Hematopoietic multipotent progenitor cell treated with erythropoietin and hydrocortisone succinate and interleukin-3 and kit ligand, for 6 days (in vitro differentiated cells): ENCODE data around the gene PLTP.

Source experiments
- DNase-seq: peaks from one replicate; pipeline ENCODE4 v3.0.0-alpha.2; 2015

The PLTP gene

DNA sequence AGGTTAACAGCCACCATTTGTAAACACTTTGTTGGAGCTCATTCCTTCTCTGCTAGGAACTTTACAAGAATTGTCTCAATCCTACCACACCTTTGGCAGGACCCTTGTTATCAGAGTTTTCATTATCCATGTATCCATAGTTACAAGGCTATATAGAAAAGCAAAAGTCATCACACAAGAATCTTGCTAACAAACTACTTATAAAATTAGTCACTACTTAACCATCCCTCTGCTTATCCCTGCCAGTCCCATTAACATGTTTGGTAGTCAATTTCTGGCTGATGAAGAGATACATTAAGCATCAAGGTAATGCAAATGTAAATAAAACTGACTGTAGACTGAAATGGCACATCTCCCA lies 44.2 kb downstream of the PLTP start:
- DNase-seq, result no peak

DNA sequence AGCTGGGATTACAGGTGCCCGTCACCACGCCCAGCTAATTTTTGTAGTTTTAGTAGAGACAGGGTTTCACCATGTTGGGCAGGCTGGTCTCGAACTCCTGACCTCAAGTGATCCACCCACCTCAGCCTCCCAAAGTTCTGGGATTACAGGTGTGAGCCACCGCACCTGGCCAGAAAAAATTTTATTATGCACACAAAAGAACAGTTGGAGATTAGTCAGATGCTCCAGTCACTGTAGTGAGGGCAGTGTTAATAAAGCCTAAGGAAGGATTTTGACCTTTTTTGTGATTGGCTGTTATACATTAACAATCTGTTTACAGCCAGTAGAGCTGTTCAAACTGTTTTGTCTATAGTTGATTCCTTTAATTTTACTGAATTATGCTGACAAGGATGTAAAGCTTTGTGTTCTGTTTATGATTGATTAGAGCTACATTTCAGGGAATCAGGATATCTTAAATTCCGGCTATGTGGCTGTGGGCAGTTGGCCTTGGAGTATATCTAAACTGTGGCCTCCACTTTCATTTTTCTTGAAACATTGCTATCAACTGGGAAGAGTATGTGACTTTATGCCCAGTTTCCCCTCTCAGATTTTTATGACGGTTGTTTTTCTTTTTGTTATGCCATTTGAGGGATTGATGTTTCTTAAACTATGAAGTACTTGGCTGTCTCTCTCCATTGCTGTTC lies 44.7 kb downstream of the PLTP start:
- no peak for DNase-seq

DNA sequence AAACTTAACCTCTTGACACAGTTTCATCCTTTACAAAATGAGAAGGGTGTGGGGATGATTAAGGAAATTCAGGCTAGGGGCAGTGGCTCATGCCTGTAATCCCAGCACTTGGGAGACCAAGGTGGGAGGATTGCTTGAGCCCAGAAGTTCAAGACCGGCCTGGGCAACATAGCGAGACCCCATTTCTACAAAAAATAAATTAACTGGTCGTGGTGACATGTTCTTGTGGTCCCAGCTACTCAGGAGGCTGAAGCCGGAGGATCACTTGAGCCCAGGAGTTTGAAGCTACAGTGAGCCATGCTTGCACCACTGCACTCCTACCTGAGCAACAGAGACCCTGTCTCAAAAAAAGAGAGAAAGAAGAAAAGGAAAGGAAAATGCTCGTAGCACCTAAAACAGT lies 45.5 kb downstream of the PLTP start:
- DNase-seq, result no peak

DNA sequence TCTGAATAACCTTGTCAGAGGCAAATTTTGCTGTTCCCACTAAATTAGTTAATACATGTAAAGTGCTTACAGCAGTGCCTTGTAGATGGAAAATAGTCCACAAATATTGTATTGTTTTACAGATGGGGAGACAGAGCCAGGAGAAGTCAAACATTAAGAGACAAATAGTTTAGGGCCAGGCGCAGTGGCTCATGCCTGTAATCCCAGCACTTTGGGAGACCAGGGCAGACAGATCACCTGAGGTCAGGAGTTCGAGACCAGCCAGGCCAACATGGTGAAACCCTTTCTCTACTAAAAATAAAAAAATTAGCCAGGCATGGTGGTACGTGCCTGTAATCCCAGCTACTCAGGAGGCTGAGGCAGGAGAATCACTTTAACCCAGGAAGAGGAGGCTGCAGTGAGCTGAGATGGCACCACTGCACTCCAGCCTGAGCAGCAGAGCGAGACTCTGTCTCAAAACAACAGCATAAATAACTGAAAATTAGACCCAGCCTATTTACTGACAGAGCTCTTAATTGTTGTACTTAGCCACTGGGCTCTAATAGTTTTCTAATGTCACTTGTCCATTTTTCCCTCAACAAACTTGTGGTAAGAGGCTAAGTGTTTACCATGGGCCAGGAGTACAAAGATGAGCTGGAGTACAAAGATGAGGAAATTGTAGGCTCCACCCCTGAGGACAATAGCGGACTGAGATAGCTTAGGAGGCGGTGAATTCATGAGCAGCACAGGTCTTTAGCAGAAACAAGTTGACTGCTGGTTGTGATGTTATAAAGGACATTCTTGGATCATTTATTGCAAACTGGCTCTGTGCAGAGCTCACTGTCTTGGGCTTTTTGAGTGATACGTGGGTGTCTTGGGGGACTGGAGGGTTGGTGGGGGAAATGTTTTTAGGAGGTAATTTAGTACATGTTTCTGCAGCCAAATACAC lies 48.1 kb downstream of the PLTP start:
- DNase-seq, result peak; percentile 40

DNA sequence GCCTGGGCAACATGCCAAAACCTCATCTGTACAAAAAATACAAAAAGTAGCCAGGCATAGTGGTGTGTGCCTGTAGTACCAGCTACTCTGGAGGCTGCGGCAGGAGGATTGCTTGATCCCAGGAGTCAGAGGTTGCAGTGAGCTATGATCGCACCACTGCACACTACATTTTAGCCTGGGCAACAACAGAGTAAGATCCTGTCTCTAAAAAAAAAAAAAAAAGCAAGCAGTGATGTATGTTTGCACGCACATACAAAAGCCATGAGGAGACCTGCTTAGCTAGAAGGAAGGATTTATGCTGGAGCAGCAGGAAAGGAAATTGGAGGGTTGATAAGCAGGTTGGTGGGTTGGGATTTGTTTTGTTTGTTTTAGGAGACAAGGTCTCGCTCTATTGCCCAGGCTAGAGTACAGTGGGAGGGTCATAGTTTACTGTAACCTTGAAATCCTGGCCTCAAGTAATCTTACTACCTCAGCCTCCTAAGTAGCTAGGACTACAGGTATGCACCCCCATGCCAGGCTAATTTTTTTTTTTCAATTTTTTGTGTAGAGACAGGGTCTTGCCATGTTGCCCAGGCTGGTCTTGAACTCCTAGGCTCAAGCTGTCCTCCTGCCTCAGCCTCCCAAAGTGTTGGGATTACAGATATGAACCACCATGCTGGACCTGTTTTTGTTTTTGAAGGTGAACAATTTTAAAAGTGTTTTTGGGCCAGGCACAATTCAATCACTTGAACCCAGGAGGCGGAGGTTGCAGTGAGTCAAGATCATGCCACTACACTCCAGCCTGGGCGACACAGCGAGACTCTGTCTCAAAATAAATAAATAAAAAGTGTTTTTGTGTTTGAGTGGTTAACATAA lies 50.5 kb downstream of the PLTP start:
- DNase-seq, result peak; percentile 86

DNA sequence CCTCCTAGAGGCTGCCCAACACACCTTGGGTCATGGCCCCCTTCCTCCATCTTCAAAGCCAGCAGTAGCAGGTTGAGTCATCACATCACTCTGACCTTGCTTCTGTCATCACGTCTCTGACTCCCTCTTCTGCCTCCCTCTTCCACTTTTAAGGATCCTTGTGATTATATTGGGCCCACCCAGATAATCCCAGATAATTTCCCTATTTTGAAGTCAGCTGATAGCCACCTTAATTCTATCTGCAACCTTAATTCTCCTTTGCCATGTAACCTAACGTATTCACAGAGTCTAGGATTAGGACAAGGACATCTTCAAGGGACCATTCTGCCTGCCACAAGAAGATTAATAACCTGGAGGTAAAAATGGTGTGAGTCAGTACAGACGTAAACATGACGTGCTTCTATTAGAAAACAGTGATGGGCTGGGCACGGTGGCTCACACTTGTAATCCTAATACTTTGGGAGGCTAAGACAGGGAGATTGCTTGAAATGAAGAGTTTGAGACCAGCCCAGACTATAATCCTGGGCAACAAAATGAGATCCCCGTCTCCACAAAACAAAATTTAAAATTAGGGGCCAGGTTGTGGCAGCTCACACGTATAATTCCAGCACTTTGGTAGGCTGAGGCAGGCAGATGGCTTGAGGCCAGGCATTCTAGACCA lies 51.3 kb downstream of the PLTP start:
- DNase-seq, result no peak

DNA sequence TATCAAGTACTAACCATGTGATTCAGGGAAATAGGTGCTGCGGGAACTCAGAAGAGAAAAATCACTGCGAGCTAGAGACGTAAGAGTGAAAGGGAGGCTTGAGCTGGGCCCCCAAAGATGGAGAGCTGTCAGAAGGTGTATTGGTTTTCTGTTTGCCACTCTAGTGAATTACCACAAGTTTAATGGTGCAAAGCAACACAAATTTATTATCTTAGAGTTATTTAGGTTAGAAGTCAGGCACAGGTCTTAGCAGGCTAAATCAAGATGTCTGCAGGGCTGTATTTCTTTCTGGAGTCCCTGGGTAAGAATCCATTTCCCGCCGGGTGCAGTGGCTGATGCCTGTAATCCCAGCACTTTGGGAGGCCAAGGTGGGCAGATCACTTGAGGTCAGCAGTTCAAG lies 52.0 kb downstream of the PLTP start:
- no peak for DNase-seq

DNA sequence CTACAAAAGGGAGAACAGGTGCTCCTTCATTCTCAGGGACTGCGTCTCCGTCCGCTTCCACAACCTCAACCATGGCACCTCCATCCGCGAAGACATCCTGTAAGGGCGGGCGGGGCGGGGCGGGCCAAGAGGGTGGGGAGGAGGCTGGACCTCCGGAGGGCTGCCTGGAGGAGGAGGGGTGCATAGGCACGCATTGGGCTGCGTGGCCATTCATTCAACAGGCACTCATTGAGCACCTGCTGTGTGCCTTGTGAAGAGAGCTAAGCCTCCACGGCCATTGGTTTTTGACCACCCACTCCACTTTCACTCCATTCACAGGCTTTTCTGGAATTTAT lies 54.1 kb downstream of the PLTP start:
- no peak for DNase-seq

DNA sequence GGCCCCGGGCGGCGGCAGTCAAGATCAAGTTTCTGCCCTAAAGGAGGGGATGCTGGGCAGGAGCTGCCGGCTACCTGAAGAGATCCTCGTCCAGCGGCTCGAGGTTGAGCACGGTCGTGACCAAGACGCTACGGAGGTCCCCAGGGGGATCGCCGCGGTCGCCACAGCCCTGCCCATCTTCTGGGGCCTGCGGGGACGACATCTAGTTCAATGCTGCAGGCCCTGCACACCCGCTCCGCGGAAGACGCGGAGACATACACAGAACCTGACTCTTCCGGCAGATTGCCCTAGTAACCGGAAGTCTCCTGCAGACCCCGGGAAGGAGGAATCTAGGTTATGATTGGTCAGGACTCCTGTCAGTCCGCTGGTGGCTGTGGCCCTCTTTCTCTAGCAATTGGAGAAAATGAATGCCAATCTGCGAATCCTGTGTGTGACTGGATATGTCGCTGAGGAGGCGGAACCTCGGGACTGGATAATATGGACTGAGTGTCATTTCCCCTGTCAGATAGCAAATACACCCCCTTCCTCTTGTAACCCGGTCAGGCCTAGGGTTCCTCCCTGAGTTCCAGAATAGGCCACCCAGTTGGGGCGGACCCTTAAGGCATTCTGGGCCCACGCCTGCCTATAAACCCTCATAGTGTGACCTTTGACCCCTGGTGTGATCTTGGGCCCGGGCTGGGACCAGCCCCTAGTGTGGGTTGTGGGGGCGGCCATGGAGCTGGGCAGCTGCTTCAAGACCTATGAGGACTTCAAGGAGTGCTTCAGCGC lies 54.7 kb downstream of the PLTP start, which contains the start of the genes ACOT8 and ZSWIM3:
ACOT8 (minus strand) TSS at position 279 of the 768 bp plus-strand sequence; CDS start at position 202, 77 bp downstream.
ZSWIM3 (plus strand) TSS at position 501 of the 768 bp plus-strand sequence; CDS start at position 713, 212 bp downstream.
- DNase-seq, result peak; percentile 100

DNA sequence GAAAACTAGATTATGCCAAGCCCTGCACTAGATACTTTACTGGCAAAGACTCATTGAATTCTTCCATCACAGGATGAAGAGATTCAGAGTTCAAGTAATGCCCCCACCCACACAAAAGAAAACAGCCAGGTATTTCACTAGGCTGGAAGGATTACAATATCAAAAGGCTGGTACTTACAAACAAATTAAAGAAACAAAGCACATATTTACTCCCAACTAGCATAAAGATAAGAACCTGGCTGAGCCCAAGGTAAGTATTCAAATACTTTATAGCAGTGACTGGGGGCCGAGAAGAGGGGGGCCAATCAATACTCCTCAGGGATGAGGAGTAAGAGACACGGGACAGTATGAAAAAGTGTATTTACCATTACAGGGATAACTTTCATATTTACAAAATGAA lies 58.5 kb downstream of the PLTP start:
- DNase-seq, result no peak

DNA sequence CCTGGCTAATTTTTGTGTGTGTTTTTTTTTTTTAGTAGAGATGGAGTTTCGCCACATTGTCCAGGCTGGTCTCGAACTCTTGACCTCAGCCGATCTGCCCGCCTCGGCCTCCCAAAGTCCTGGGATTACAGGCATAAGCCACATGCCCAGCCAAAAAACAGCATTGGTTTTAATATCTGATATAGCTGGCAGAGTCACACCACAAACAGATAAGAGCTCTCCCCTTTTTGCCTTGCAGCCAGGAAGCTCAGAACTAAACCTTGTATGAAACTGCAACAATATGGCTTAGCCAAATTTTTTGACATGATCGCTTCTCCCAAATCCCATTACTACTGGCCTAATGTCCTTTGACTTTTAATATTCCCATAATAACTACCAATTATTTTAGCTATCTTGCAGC lies 59.6 kb downstream of the PLTP start:
- peak; percentile 68 for DNase-seq

DNA sequence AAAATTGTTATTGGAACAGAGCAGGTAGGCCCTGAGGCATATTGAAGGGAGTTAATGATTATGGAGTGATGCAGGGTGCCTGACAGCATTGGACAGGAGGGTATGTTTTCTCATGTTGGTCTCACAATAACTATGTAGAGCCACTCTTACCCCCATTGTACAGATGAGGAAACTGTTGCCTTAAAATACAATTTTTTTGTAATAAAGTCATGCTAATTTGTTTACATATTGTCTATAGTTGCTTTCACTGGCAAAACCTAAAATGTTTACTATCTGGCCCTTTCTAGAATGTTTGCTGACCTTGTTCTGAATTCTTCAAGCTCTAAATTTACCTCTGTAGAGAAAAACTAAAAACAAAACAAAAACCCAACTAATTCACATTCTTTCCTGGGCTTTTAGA lies 60.5 kb downstream of the PLTP start:
- DNase-seq, result no peak

DNA sequence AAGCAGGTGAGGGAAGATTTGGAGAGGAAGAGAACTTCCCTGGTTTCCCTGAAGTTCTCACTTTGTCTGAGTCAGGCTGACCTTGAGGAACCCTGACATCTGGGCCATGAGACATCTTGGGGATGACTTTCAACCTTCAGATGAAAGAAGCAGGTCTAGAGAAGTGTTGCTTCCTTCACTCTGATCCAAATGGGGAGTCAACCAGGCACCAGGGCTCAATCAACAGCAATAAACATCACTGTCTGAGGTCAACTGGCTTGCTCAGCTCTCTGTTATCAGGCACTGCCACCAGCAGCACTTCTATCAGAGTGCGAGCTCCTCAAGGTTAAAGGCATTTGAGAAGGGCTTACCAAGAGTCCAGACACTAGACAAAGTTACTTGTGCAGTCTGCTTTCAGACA lies 61.0 kb downstream of the PLTP start:
- DNase-seq, result peak; percentile 90

DNA sequence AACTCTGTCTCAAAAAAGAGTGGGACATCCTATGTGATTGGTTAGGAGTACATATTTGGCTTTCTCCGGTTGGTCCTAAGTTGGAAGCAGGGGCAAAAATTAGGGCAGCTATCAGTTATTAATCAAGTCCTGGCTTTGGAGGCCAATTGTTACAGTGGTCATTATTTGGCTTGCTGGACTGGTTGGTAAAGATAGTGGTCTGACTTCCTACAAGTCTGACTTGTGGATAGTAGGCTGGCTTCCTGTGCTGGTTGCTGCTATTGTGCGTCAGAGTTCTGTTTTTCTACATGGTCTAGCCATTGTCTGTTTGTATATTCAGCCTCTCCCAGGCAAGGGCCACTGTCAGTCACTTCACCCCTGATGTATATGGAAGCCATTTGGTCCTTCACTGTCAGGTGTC lies 61.7 kb downstream of the PLTP start:
- DNase-seq, result no peak

DNA sequence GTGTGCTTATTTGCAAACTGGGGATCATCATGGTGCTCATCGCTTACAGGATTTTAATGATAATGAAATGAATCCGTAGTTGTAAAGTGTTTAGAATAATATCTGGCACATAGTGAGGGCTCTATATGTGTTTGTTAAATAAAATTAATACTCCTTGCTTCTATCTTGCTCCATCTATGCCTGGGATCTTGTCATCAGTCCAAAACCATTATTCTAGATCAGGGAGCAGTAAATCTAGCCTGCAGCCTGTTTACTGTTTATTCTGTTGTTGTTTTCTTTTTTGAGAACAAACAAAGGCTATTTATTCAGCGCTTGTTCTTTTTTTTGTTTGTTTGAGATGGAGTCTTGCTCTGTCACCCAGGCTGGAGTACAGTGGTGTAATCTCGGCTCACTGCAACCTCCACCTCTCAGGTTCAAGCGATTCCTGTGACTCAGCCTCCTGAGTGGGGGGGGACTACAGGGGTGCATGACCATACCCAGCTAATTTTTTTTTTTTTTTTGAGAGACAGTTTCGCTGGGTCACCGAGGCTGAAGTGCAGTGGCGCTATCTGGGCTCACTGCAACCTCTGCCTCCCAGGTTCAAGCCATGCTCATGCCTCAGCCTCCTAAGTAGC lies 62.9 kb downstream of the PLTP start:
- no peak for DNase-seq
